ENCODE data around the gene GTF2A1.

The GTF2A1 gene

DNA sequence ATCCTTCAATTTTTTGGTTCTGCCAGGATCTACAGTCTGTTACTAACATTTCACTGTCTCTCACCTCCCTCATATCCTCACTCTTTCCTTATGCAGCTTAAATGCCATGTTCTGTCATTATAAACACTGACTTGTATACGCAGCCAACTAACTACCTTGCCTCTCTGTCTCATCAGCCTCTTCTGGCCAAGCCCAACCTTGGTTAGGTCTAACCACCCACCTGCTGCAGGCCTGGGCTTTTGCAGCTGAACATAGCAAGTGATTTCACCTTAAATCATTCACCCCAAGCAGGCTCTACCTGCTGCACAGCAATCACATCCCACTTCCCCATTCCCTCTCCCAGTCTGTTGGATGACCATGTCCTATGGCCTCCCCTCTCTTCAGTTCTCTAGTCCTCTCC is 91.5 kb downstream of the GTF2A1 start:
- DNase-seq: no peak

DNA sequence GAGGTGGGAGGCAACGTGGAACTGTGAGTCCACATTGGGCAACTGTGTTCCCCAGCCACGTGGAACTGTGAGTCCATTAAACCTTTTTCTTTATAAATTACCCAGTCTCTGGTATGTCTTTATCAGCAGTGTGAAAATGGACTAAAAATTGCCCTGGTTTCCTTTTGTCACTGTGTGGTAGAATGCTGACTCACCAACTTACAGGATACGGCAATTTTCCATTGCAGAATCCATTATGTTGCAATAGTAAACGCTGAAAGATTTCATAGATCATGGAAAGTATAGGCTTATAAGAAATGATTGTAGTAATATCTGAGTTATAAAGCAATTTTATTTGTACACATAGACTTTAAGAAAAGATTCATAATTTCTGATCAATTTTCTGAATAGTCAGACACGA is 93.0 kb downstream of the GTF2A1 start:
- no peak for DNase-seq

DNA sequence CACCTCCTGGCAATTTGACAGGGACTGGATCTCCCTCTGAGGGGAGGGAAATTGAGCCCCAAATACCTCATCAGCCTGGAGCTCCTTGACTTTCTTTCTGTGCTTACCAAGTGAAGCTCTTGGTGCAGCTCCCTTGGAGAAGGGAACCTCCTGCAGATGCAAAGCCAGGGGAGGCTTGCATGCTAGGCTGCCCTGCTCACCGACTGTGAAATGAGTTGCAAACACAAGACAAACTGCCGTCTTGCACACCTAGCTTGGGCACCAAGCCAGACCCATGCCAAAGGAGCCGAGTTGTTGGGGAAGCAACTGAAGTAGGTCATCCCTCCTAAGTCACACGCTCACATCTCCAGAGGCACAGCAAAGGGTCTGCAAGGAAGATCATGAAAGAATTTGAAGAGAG is 95.2 kb downstream of the GTF2A1 start:
- no peak for DNase-seq

Data from NCI-H510A treated with DMSO at 0.1 percent for 48 hours (cell line).